GM21528 (cell line): Measurements from ENCODE around the gene GLT6D1.

Source experiments
- ATAC-seq: cut with Tn5 transposase; IDR thresholded peaks from one replicate; pipeline ENCODE4 v1.9.1; 2021; ENCODE audit warnings: mild to moderate bottlenecking, moderate library complexity; ENCODE audit not compliant: unreplicated experiment, low FRiP score

Gene GLT6D1

GRCh38 chr9:135588886-135589595, 50.3 kb downstream of the GLT6D1 start:
- ATAC-seq: no peak

- ATAC-seq: no peak
These were observed 51.0 kb downstream of the GLT6D1 start for GRCh38 chr9:135588371-135588770.

GRCh38 chr9:135587658-135588057, 51.7 kb downstream of the GLT6D1 start:
- ATAC-seq: no peak

GRCh38 chr9:135586601-135587109, 52.7 kb downstream of the GLT6D1 start:
- no peak for ATAC-seq

DNA sequence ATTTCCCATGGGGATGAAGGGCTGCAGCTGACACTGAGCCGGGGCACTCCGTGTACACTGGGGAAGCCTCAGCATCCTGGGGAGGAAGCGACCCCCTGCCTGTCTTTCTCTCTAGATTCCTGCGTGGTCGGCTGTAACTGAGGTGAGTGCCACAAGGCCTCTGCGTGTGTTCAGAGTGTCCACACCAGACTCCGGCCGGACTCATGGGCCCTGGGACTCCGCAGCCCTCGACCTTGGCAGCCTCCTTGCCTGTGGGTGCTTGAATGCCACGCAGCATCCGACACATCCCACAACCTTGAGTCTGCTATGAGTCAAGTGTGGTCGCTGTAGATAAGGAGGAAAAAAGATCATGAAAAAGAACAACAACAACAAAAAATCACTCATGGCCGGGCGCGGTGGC, 54.4 kb downstream of the GLT6D1 start:
- ATAC-seq: no peak

GRCh38 chr9:135584371-135584770, 55.0 kb downstream of the GLT6D1 start:
- no peak for ATAC-seq

GRCh38 chr9:135583688-135584011, 55.7 kb downstream of the GLT6D1 start:
- ATAC-seq: no peak

GRCh38 chr9:135582966-135583687, 56.2 kb downstream of the GLT6D1 start:
- ATAC-seq: no peak

DNA sequence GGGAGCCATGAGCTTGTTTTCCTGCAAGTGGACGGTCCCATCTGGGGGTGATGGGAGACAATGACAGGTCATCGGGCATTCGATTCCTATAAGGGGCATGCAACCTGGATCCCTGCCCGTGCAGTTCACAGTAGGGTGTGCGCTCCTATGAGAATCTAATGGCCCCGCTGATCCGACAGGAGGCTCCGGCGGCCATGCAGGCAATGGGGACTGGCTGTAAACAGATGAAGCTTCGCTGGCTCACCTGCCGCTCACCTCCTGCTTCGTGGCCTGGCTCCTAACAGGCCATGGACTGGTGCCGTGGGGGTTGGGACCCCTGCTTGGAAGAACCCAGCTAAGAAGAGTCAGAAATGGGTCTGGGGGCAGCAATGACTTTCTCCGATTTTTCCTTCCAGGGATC, 56.8 kb downstream of the GLT6D1 start:
- ATAC-seq: no peak

GRCh38 chr9:135581636-135582426, 57.5 kb downstream of the GLT6D1 start:
- ATAC-seq: no peak

GRCh38 chr9:135580664-135581380, 58.5 kb downstream of the GLT6D1 start:
- no peak for ATAC-seq

- no peak for ATAC-seq
These were observed 59.3 kb downstream of the GLT6D1 start for GRCh38 chr9:135579889-135580660.

- ATAC-seq: no peak
These were observed 60.0 kb downstream of the GLT6D1 start for GRCh38 chr9:135579356-135579755.

DNA sequence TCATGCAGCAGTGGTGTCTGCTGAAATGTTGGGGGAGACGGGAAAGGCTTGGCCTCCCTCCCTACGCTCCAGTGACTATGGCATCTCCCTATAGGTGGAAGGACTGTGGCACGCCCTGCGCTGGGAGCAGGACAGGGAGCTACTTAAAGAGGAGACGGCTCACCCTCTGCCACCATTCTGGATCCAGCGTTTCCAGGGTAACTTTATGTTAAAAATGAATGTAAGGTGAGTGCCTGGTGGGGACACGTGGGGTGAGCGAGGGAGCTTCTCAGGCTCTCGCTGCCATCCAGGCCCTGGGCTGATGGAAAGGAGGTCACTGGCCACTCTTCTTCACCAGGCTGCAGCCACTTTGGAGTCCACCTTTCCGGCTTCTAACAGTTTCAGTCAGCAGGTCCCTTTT, 62.1 kb downstream of the GLT6D1 start:
- no peak for ATAC-seq

DNA sequence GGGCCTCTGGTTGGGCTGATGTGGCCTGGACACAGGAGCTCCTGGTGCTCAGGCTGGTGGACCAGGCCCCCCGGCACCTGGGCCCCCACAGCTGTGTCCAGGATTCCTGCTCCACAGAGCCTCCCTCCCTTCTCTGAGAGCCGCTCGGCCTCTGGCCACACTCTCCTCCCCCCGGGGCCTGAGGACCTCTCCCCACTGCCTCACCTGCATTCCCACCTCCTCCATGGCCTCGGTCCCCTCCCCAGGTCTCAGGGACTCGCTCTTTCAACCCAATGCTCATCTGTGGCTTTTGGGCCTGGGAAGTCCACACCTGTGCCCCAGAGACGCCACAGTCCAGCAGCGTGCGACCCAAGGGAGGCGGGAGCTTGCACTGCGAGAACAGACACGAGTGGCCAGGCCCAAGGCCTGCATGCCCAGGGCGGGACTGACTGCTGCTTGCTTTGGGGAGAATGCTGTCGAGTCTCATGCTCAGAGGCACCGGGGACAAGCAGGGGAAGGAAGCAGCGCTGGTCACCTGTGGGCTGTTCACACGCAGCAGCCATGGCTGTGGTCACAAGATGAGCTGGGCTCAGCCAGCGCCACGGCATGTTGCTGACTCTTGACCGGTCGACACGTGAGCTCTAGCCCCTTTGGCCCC, 63.2 kb downstream of the GLT6D1 start:
- no peak for ATAC-seq

DNA sequence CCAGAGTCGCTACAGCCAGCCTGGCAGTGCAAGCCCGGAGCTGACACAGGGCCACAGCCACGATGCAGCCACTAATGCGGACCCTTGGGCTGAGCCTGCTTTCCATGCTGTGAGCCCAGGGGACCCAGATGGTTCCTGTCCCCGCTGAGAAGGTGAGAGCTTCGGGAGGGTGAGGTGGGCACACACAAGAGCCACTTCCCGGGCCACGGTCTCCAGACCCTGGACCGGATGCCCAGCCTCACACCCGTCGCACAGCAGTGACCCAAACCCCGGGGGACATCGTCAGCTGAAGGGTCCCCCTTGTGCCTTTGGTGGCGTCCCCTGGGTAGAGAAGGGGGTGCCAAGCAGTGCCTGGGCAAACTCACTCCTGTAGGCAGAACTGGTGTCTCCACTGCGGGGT, 64.4 kb downstream of the GLT6D1 start:
- ATAC-seq: no peak

GRCh38 chr9:135574331-135574730, 65.0 kb downstream of the GLT6D1 start:
- ATAC-seq: no peak
